ENCODE results near the gene CREBBP. TPM values are rescaled to one million over a fixed set of nuclear protein-coding genes. Genes with fewer than 3 reads are reported as not detected.
A peak's percentile ranks its signal among the peaks of the same experiment; 100 is the strongest.

CREBBP gene
- total RNA-seq, 3 donors from 2014 or later: 57.9 to 107 (median 81.6) TPM

DNA sequence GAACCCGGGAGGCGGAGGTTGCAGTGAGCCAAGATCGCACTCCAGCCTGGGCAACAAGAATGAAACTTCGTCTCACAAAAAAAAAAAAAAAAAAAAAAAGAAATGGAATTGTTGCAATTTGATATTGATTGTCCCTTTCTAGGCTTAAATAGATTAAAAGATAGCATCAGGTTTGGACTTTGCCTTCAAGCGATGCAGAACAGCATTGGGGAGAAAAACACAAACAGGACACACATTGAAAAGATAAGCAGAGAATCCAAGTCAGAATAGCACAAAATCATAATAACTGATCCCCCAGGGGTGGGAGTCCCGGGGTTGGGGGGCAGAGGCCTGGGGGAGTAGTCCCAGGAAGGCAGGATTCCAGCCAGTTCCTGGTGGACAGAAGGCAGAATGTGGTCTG is 3.9 kb upstream of the CREBBP start:
- Histone ChIP-seq H3K4me3 (no peak overlapping the region), H3K4me1 (ENCODE audit: low read depth) (peaks cover 4% of the 10 kb centered on the region), H3K9me3 (no peaks in the 10 kb centered on the region), H3K36me3 (ENCODE audit: low read depth) (no peaks in the 10 kb centered on the region)
- intact Hi-C loops (cut with DNase I, micrococcal nuclease): no loop called here
- no peak for ATAC-seq
- DNase-seq: no peak
- TF ChIP-seq CTCF (IDR thresholded peaks at IDR 0.05): no peak

- no peaks in the 10 kb centered on the region for H3K9me3 ChIP-seq
- peaks cover 11% of the 10 kb centered on the region for H3K4me1 ChIP-seq (ENCODE audit: low read depth)
- DNase-seq (no peak), ATAC-seq (no peak)
- no peak overlapping the region for H3K4me3 ChIP-seq
- no peaks in the 10 kb centered on the region for H3K36me3 ChIP-seq (ENCODE audit: low read depth)
- TF ChIP-seq CTCF (IDR thresholded peaks at IDR 0.05): no peak
- intact Hi-C loops (cut with DNase I, micrococcal nuclease): no loop called here
Measured at GRCh38 chr16:3882531-3882930, 2.0 kb upstream of the CREBBP start.

- no peak for TF ChIP-seq CTCF (IDR thresholded peaks at IDR 0.05)
- DNase-seq (peak in 2 of 3 donors; percentile 44 to 59), ATAC-seq (no peak)
- Histone ChIP-seq H3K9me3 (no peaks in the 10 kb centered on the region), H3K36me3 (ENCODE audit: low read depth) (no peaks in the 10 kb centered on the region), H3K4me1 (ENCODE audit: low read depth) (peaks cover 16% of the 10 kb centered on the region), H3K4me3 (no peak overlapping the region)
- intact Hi-C loops (cut with DNase I, micrococcal nuclease): no loop called here
Measured at GRCh38 chr16:3881499-3881990, 1.0 kb upstream of the CREBBP start.

DNA sequence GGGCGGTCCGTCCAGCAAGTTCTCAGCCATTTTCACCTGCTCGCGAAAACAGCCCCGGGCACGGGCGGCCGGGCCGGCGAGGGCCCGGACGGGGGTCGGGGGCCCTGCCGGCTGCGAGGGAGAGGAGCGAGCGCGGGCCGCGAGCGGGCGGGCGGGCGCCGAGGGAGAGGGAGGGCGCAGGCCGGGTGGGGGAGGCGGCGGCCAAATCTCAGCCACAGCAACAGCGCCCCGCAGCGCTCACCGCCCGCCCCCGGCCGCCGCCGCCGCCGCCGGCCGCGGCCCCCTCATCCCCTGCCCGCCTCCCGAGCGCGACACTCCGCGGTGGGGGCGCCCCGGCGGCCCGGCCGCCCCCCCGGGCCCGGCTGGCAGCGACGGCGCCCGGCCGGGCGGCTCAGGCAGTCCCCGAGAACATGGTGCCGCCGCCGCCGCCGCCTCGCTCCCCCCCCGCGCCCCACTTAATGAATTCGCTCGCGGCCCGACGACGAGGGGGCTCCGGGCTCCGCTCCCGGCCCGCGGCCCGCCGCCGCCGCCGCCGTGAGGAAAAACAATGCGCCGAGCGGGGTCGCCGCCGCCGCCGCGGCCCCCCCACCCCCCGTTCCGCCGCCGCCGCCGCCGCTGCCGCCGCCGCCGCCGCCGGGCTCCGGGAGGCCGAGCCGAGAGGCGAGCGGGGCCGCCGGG is 487 bp downstream of the CREBBP start:
- ATAC-seq (peak; percentile 80), DNase-seq (peak; percentile 80 to 83 (median 83))
- H3K9me3 ChIP-seq: no peaks in the 10 kb centered on the region
- intact Hi-C loops (cut with DNase I, micrococcal nuclease): loop anchor here in 1 of 2 donors (10.0 kb wide), 1 partner anchor 185 kb away; no protein-coding TSS in a partner anchor
- H3K4me1 ChIP-seq (ENCODE audit: low read depth): peaks cover 28% of the 10 kb centered on the region
- H3K4me3 ChIP-seq: peak overlapping the region; percentile 50
- TF ChIP-seq CTCF (IDR thresholded peaks at IDR 0.05): no peak
- no peaks in the 10 kb centered on the region for H3K36me3 ChIP-seq (ENCODE audit: low read depth)

- Histone ChIP-seq H3K9me3 (no peaks in the 10 kb centered on the region), H3K36me3 (ENCODE audit: low read depth) (no peaks in the 10 kb centered on the region), H3K4me3 (peak overlapping the region; percentile 50), H3K4me1 (ENCODE audit: low read depth) (peaks cover 35% of the 10 kb centered on the region)
- TF ChIP-seq CTCF (IDR thresholded peaks at IDR 0.05): no peak
- intact Hi-C loops (cut with DNase I, micrococcal nuclease): loop anchor here in 1 of 2 donors (10.0 kb wide), 1 partner anchor 185 kb away; no protein-coding TSS in a partner anchor
- ATAC-seq: peak; percentile 37
- peak in 2 of 3 donors; percentile 35 to 66 for DNase-seq
Measured at GRCh38 chr16:3879258-3879886, 1.1 kb downstream of the CREBBP start.
